Measurements from ENCODE around the gene UBR7.

The UBR7 gene

GRCh38 chr14:93262446-93262845 is 55.4 kb downstream of the UBR7 start:
- DNase-seq: no peak

GRCh38 chr14:93263416-93263815 is 56.4 kb downstream of the UBR7 start:
- DNase-seq: no peak

- DNase-seq: no peak
Observed at GRCh38 chr14:93266127-93266526, 59.1 kb downstream of the UBR7 start.

GRCh38 chr14:93267149-93267711 is 60.2 kb downstream of the UBR7 start:
- no peak for DNase-seq

GRCh38 chr14:93268406-93268805 is 61.4 kb downstream of the UBR7 start:
- no peak for DNase-seq

GRCh38 chr14:93269341-93270068 is 62.4 kb downstream of the UBR7 start:
- no peak for DNase-seq

GRCh38 chr14:93271111-93271510 is 64.1 kb downstream of the UBR7 start:
- no peak for DNase-seq

GRCh38 chr14:93274055-93274806 is 67.2 kb downstream of the UBR7 start:
- DNase-seq: no peak

GRCh38 chr14:93276031-93276716 is 69.1 kb downstream of the UBR7 start:
- no peak for DNase-seq
